ENCODE results near the gene DMRTB1.

DMRTB1 gene

GRCh38 chr1:53483656-53484055, 24.5 kb downstream of the DMRTB1 start:
- no peak for TF ChIP-seq CTCF (IDR thresholded peaks at IDR 0.05)

- no peak for TF ChIP-seq CTCF (IDR thresholded peaks at IDR 0.05)
These were observed 25.7 kb downstream of the DMRTB1 start for GRCh38 chr1:53484705-53485477.

DNA sequence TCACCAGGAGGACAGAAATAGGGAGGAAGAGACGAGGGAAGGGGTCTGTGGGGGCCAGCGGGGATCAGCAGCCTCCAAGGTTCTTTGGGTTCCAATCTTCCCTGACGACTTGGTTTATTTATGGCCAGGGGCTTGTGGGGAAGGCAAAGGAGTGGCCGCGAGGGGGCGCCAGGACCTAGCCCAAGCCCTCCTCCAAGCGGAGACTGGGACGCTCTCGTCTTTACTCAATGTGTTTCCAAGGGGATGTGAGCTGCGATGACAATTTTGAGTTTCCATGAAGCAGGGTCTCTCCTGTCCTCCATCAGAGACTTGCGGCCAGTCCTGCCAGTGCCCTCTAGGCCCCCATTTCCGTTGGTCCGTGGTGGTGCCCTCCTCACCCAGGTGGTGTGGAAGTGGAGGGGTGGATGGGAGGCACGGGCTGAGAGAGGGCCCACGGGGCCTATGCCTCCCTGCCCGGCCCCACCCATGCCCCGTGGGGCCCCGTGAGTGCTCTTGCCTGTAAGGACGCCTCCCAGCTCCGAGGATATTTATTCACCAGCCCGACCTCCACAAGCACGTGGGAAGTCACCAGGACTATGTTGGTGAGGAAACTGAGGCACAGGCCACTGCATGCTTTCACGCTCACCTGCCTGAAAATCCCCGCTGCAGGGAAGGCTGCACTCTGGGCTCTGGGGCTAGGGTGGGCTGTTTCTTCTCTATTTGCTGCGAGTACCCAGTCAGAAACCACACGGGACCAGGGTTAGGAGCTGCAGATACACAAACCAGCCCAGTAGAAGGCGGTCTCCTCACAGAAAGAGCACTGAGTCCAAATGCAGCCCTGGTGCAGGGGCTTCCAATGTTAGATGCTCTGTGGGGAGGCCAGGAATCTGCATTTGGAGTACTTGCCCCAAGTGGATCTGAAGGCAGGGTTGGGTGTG, 26.5 kb downstream of the DMRTB1 start:
- TF ChIP-seq CTCF (IDR thresholded peaks at IDR 0.05), result peak; percentile 87

DNA sequence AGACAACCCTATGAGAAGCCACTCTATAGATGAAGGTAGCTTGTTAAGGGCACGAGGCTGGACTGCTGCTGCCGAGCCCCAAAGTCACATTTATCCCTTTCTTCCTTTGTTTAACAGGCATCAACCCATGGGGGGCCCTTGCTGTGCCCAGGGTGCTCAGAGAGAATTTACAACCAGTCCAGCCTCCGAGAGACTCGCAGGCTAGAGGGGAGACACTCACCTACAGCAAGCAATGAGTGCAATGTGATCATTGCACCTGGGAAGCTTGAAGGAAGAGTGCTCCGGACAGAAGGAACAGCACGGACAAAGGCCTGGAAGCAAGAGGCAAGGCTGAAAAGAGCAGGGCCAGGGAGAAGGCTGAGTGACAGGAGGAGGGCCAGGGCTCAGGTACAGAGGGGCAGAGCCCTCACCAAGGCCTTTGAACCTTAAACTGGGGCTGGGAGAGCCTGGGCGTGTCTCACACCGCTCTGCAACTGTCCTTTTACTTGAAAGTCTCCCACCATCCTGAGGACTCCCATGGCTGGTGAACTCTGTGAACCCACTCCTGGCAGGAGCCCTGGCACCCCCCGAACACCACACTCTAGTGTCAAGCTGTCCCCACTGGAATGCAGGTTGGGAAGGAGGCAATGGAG, 27.3 kb downstream of the DMRTB1 start:
- no peak for TF ChIP-seq CTCF (IDR thresholded peaks at IDR 0.05)

DNA sequence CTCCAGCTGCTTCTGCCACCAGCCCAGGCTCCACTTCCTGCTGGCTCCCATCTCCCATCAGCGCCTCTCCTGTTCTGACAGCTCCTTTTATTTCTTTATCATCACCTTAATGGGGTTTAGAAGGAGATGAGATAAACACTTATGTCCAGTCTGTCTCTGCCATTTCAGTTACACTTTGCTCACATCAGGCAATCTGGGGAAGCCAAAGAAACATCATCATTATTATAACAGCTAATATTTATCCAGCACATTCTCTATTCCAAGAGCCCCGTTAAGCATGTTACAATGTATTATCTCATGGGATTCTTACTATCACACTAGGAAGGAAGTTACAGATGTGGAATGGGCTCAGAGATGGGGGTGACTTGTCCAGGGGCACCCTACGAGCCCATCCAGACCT, 31.2 kb downstream of the DMRTB1 start:
- no peak for TF ChIP-seq CTCF (IDR thresholded peaks at IDR 0.05)

DNA sequence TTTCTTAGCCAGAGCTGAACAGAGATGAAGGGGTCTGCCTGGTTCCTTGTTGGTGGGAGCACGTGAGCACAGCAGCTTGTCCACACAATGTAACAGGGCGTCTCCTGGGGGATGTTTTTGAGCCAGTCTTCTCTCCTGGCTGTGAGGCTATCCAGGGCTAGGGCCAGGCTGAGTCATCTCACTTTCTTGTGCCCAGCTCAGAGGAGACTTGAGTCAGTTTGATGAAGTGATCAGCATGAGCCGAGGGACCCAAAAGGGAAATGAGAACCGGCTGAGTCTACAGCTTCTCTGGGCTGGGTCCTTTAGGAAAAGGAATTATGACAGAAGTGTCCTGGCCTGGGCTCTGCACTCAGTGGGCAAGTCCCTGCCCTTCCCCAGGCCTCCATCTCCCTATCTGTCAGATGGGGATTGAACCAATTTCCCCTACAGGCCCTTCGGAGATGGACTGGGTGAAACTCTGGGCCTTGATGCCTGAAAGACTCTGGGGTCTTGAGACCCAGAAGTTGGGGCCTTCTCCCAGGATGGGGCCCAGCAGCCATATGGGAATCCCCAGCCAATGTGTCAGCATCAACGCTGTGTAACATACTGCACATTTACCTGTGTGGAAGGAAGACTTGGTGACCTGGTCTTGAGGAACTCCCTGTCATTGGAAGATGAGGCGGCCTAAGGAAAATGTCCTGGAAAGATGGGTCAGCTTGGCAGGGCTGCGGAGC, 36.6 kb downstream of the DMRTB1 start:
- no peak for TF ChIP-seq CTCF (IDR thresholded peaks at IDR 0.05)

- TF ChIP-seq CTCF (IDR thresholded peaks at IDR 0.05), result no peak
These were observed 39.4 kb downstream of the DMRTB1 start for GRCh38 chr1:53498555-53499131.

Data from LNCAP (cell line).